NCI-H2107 treated with DMSO at 0.1 percent for 48 hours (cell line): ENCODE results near the gene PTGR1.
"Not testable (repeated sequence)": the region's sequence is repeated elsewhere in the genome, so short reads cannot be mapped to it uniquely, and the experiment has no call there.

Source experiments
- DNase-seq: peaks from one replicate; lab custom pipeline; 2025; ENCODE audit not compliant: unreplicated experiment; lab: John Stamatoyannopoulos, UW

Gene PTGR1

GRCh38 chr9:111613436-111614040 lies 14.1 kb upstream of the PTGR1 start:
- no peak for DNase-seq

- DNase-seq = no peak
Measured at GRCh38 chr9:111610845-111611244, 11.4 kb upstream of the PTGR1 start.

- no peak for DNase-seq
Measured at GRCh38 chr9:111610149-111610548, 10.7 kb upstream of the PTGR1 start.

GRCh38 chr9:111605041-111605559 lies 5.7 kb upstream of the PTGR1 start:
- DNase-seq = no peak

- no peak for DNase-seq
Measured at GRCh38 chr9:111604054-111604615, 4.7 kb upstream of the PTGR1 start.

- DNase-seq = no peak
Measured at GRCh38 chr9:111603041-111603440, 3.6 kb upstream of the PTGR1 start.

- DNase-seq = no peak
Measured at GRCh38 chr9:111601237-111602018, 2.0 kb upstream of the PTGR1 start.

- DNase-seq = no peak
Measured at GRCh38 chr9:111599955-111600343, 502 bp upstream of the PTGR1 start.

GRCh38 chr9:111598733-111599091 lies 735 bp downstream of the PTGR1 start:
- no peak for DNase-seq

GRCh38 chr9:111597852-111598732 lies 1.4 kb downstream of the PTGR1 start:
- peak; percentile 40 for DNase-seq

- DNase-seq = no peak
Measured at GRCh38 chr9:111588846-111589245, 10.6 kb downstream of the PTGR1 start.

GRCh38 chr9:111586378-111586777 lies 13.1 kb downstream of the PTGR1 start:
- DNase-seq = no peak

GRCh38 chr9:111582888-111583287 lies 16.6 kb downstream of the PTGR1 start:
- no peak for DNase-seq

GRCh38 chr9:111572950-111573604 lies 26.4 kb downstream of the PTGR1 start:
- DNase-seq = peak; percentile 50

- not testable (repeated sequence) for DNase-seq
Measured at GRCh38 chr9:111568127-111568526, 31.3 kb downstream of the PTGR1 start.

- no peak for DNase-seq
Measured at GRCh38 chr9:111566234-111566633, 33.2 kb downstream of the PTGR1 start.

GRCh38 chr9:111561165-111561719 lies 38.2 kb downstream of the PTGR1 start:
- no peak for DNase-seq

- DNase-seq = no peak
Measured at GRCh38 chr9:111559000-111559610, 40.3 kb downstream of the PTGR1 start.

- DNase-seq = not testable (repeated sequence)
Measured at GRCh38 chr9:111555425-111555824, 44.0 kb downstream of the PTGR1 start.

- no peak for DNase-seq
Measured at GRCh38 chr9:111548623-111549022, 50.8 kb downstream of the PTGR1 start.
